Pancreas (tissue), 10 donors: Measurements from ENCODE around the gene MYO7B. TPM values are rescaled to one million over a fixed set of nuclear protein-coding genes. Genes with fewer than 3 reads are reported as not detected.
"Not testable (repeated sequence)": the region's sequence is repeated elsewhere in the genome, so short reads cannot be mapped to it uniquely, and the experiment has no call there.

Experiments
- ATAC-seq, 4 donors: fragments of 200-7000 bp; cut with Tn5 transposase; one replicate each; pipeline versions ENCODE4 v1.8.0 to v1.9.1; 2020; ENCODE audit warnings: mild to moderate bottlenecking in 4 of 4, moderate library complexity in 4 of 4
- DNase-seq, 6 donors: peaks; one replicate each; pipeline ENCODE4 v3.0.0-alpha.2; 2020
- FAIRE-seq: peaks from 2 replicates; lab custom pipeline; 2012; peaks lifted over from hg19 to GRCh38; lab: Jason Lieb, UNC
- H3K27ac ChIP-seq, 4 donors: fragments of 200-600 bp; sonication (generic); 1 replicate in 3 of 4; 2 replicates in 1 of 4; pipeline versions ENCODE4 v1.5.0 to v1.8.0; 2020
- H3K27me3 ChIP-seq, 4 donors: fragments of 200-600 bp; one replicate each; pipeline ENCODE4 v1.8.0; 2021
- H3K36me3 ChIP-seq, 3 donors: fragments of 200-600 bp; sonication (generic) in 1 of 3; one replicate each; pipeline versions ENCODE4 v1.5.0 to v1.8.0; 2020 to 2021
- H3K4me1 ChIP-seq, 3 donors: fragments of 200-600 bp; one replicate each; pipeline ENCODE4 v1.8.0; 2021
- H3K4me3 ChIP-seq, 4 donors: fragments of 200-600 bp; sonication (generic) in 2 of 4; one replicate each; pipeline versions ENCODE4 v1.5.0 to v1.8.0; 2020 to 2021
- H3K9me3 ChIP-seq, 4 donors: fragments of 200-600 bp; one replicate each; pipeline ENCODE4 v1.8.0; 2021
- CTCF ChIP-seq, 4 donors: fragments of 200-600 bp; sonication (generic) in 3 of 4; IDR thresholded peaks; one replicate each; pipeline versions ENCODE4 v1.5.0 to v1.8.0; 2021; ENCODE audit warnings: antibody characterized with exemption in 4 of 4
- WGBS, 2 donors: extraction: QIAGEN DNeasy Blood & Tissue Kit; methylation state at CpG; one replicate each; pipeline ENCODE4 v1.1.7; 2013; 5-methylcytosine and 5-hydroxymethylcytosine counted together
- intact Hi-C, 3 donors: fragments of 100-400 bp; cut with DNase I; formaldehyde crosslinking; loops; one replicate each; pipeline versions ENCODE4 v1.11.1 to v1.14.2; 2022
- polyA plus RNA-seq, 2 donors: library from polyadenylated mRNA; stranded (reverse); fragments of 200-250 nt; gene quantifications; one replicate each; pipeline ENCODE4 v1.2.3, GENCODE V29; 2013
- total RNA-seq, 6 donors: library from RNA; stranded (reverse); fragmentation: NEBNext Ultra II Directional in 4 of 6; extraction: Animal tissue kit (Norgen Biotek cat#: 25700) in 4 of 6; gene quantifications; one replicate each; pipeline versions ENCODE4 v1.2.1 to v1.2.4, GENCODE V29; 2021 to 2023
- donor health status: healthy with polysubstance abuse.
- donor health status: DM: no; HTN: no; CAD: no; lungs with moderate emphysema.
- donor health status: DM: no; HTN: no; CAD: no.
- donor health status: control.
- donor health status: control.
- donor health status: Bipolar disorder and iron deficiency.
- donor health status: DM: yes; HTN: yes; CAD: no.
- donor health status: DM: no; HTN: no; CAD: no.
- donor health status: DM: no; HTN: no; CAD: no.
- donor health status: DM: yes; HTN: yes; CAD: no.

The MYO7B gene
- total and polyA plus RNA-seq, 8 donors: 0.12 to 1.5 (median 0.83) TPM

DNA sequence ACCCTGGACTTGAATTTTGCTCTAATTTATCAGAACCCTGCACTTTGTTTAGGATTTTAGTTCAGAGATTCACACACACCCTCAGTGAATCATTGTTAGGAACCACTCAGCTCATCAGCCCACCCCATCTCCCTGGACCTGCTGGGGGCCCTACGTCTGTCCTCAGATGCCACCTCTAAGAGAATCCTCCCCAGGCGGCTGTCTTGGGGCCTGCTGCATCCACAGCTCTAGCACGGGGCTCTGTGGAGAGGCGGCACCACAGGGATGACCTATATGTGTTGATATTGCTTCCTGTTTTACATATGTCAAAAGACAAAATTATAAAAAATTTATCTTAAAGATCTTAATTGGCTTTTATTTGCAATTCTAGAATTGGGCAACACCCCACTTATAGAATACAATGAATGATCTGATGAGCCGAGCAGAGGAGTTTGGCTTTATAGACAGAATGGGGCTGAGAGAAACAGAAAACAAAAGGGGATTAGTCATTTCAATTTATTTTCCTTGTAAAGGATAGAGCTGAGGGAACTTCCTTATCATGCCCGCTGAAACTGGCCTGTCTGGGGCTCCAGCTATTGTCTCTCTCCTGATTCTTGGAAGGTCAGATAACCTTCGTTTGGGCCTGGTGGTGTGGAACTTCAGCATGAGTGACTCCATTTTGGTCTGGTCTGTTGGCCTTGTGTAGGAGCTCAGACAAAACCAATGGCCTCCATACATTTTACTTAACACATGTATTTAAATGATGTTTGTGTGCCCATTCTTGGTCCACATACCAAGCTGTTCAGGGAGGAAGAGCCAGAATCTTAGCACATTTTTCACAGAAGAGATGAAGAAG is 1.4 kb downstream of the MYO7B start:
- H3K4me3 ChIP-seq: no peak overlapping the region
- FAIRE-seq (no peak), DNase-seq (no peak), ATAC-seq (no peak)
- 75 to 84% methylated on average over 7 of the region's 7 CpGs for WGBS, 2 donors
- H3K27ac ChIP-seq: no peak overlapping the region
- no peaks in the 10 kb centered on the region for H3K4me1 ChIP-seq
- no peaks in the 10 kb centered on the region for H3K27me3 ChIP-seq
- H3K9me3 ChIP-seq: no peaks in the 10 kb centered on the region
- H3K36me3 ChIP-seq: no peaks in the 10 kb centered on the region
- no peak for TF ChIP-seq CTCF (IDR thresholded peaks at IDR 0.05)
- intact Hi-C loops: no loop called here

- WGBS, 2 donors: 75 to 80% methylated on average over 5 of the region's 5 CpGs
- ATAC-seq: no peak
- no peak for DNase-seq
- intact Hi-C loops: no loop called here
- no peak overlapping the region for H3K27ac ChIP-seq
- H3K27me3 ChIP-seq: no peaks in the 10 kb centered on the region
- H3K4me3 ChIP-seq: no peak overlapping the region
- no peaks in the 10 kb centered on the region for H3K36me3 ChIP-seq
- no peaks in the 10 kb centered on the region for H3K9me3 ChIP-seq
- FAIRE-seq: no peak
- H3K4me1 ChIP-seq: no peaks in the 10 kb centered on the region
- TF ChIP-seq CTCF (IDR thresholded peaks at IDR 0.05): no peak
Observed at GRCh38 chr2:127537644-127538043, 2.2 kb downstream of the MYO7B start.

- ATAC-seq (peak in 1 of 4 donors; percentile 23), DNase-seq (no peak), FAIRE-seq (no peak)
- no peaks in the 10 kb centered on the region for H3K27me3 ChIP-seq
- H3K4me1 ChIP-seq: no peaks in the 10 kb centered on the region
- WGBS, 2 donors: 74 to 76% methylated on average over 7 of the region's 7 CpGs
- intact Hi-C loops: no loop called here
- H3K36me3 ChIP-seq: no peaks in the 10 kb centered on the region
- no peak for TF ChIP-seq CTCF (IDR thresholded peaks at IDR 0.05)
- H3K27ac ChIP-seq: no peak overlapping the region
- no peak overlapping the region for H3K4me3 ChIP-seq
- H3K9me3 ChIP-seq: no peaks in the 10 kb centered on the region
Observed at GRCh38 chr2:127541809-127542208, 6.3 kb downstream of the MYO7B start.

GRCh38 chr2:127542231-127542630 is 6.7 kb downstream of the MYO7B start:
- Histone ChIP-seq H3K27me3 (no peaks in the 10 kb centered on the region), H3K9me3 (no peaks in the 10 kb centered on the region), H3K4me1 (no peaks in the 10 kb centered on the region), H3K4me3 (no peak overlapping the region), H3K27ac (no peak overlapping the region), H3K36me3 (no peaks in the 10 kb centered on the region)
- 85 to 97% methylated on average over 3 of the region's 3 CpGs for WGBS, 2 donors
- no peak for DNase-seq
- intact Hi-C loops: no loop called here
- ATAC-seq: no peak
- FAIRE-seq: no peak
- TF ChIP-seq CTCF (IDR thresholded peaks at IDR 0.05): no peak

DNA sequence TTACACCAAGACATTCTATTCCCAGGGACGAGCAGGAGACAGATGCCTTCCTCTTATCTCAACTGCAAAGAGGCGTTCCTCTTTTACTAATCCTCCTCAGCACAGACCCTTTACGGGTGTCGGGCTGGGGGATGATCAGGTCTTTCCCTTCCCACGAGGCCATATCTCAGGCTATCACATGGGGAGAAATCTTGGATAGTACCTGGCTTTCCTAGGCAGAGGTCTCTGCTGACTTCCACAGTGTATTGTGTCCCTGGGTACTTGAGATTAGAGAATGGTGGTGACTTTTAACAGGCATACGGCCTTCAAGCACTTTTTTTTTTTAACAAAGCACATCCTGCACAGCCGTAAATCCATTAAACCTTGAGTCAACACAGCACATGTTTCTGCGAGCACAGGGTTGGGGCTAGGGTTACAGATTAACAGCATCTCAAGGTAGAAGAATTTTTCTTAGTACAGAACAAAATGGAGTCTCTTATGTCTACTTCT is 7.6 kb downstream of the MYO7B start:
- FAIRE-seq: not testable (repeated sequence)
- WGBS, 2 donors: 26 to 36% methylated on average over 8 of the region's 8 CpGs

More for the DNA sequence above, 7.6 kb downstream of the MYO7B start:
- H3K4me3 ChIP-seq, ATAC-seq, intact Hi-C loops, H3K36me3 ChIP-seq, H3K27me3 ChIP-seq, H3K27ac ChIP-seq, DNase-seq, H3K4me1 ChIP-seq, H3K9me3 ChIP-seq: not testable (repeated sequence)
